K562 (cell line): Measurements from ENCODE around the gene SH3BP5L. TPM values are rescaled to one million over a fixed set of nuclear protein-coding genes. Genes with fewer than 3 reads are reported as not detected.

Source experiments
- ARHGAP35 ChIP-seq: fragments of 450-650 bp; IDR thresholded peaks from 2 replicates; pipeline ENCODE4 v1.6.1; 2018; ENCODE audit not compliant: partially characterized antibody
- E2F6 ChIP-seq, 2 experiments: IDR thresholded peaks; 2 replicates each; pipeline ENCODE4 v1.6.1; 2011; ENCODE audit warnings: borderline replicate concordance in 1 of 2, control low read depth in 1 of 2, low read depth in 1 of 2, low read length in 1 of 2, mild to moderate bottlenecking in 1 of 2, mixed read lengths in 1 of 2, moderate library complexity in 1 of 2; ENCODE audit not compliant: insufficient read depth in 1 of 2, insufficient read length in 1 of 2, poor library complexity in 1 of 2, severe bottlenecking in 1 of 2; ENCODE audit errors: extremely low read depth in 1 of 2
- EGR1 ChIP-seq: fragments of 450-650 bp; conservative IDR thresholded peaks from 2 replicates; pipeline ENCODE4 v1.6.1; 2017; ENCODE audit warnings: mild to moderate bottlenecking
- ESRRA ChIP-seq: fragments of 450-650 bp; IDR thresholded peaks from 2 replicates; pipeline ENCODE4 v1.6.1; 2014; ENCODE audit warnings: low read depth, mild to moderate bottlenecking, moderate library complexity, borderline replicate concordance
- HDGF ChIP-seq: fragments of 450-650 bp; IDR thresholded peaks from 2 replicates; pipeline ENCODE4 v1.6.1; 2016
- HMGXB4 ChIP-seq: sonication (generic); formaldehyde crosslinking; IDR thresholded peaks from 2 replicates; pipeline ENCODE4 v1.8.1; 2023; ENCODE audit warnings: mild to moderate bottlenecking, missing genetic modification reagents
- JUNB ChIP-seq: fragments of 450-650 bp; formaldehyde crosslinking; conservative IDR thresholded peaks from 2 replicates; pipeline ENCODE4 v1.4.0; 2020; ENCODE audit warnings: mild to moderate bottlenecking
- JUND ChIP-seq, 2 experiments: IDR thresholded peaks; 2 replicates in 1 of 2; 3 replicates in 1 of 2; pipeline ENCODE4 v1.6.1; 2011; ENCODE audit warnings: borderline replicate concordance in 2 of 2, low read depth in 2 of 2, low read length in 2 of 2, improper control_type of control experiment in 1 of 2, missing biosample characterization in 1 of 2, missing genetic modification characterization in 1 of 2, missing genetic modification reagents in 1 of 2
- KAT7 ChIP-seq: sonication (generic); formaldehyde crosslinking; IDR thresholded peaks from 2 replicates; pipeline ENCODE4 v1.8.0; 2022; ENCODE audit warnings: missing genetic modification reagents, mild to moderate bottlenecking, borderline replicate concordance
- MEF2A ChIP-seq: IDR thresholded peaks from 2 replicates; pipeline ENCODE4 v1.6.1; 2011; ENCODE audit warnings: low read depth, mild to moderate bottlenecking, low read length, moderate library complexity; ENCODE audit not compliant: control insufficient read depth
- MIER1 ChIP-seq: fragments of 450-650 bp; IDR thresholded peaks from 2 replicates; pipeline ENCODE4 v1.6.1; 2016; ENCODE audit warnings: antibody characterized with exemption, mild to moderate bottlenecking, low read depth
- MXD1 ChIP-seq: fragments of 250-450 bp; sonication (Bioruptor Pico); IDR thresholded peaks from 2 replicates; pipeline ENCODE4 v1.8.0; 2021; ENCODE audit warnings: borderline replicate concordance, mild to moderate bottlenecking, moderate library complexity; ENCODE audit not compliant: poor library complexity, severe bottlenecking
- NR1H2 ChIP-seq: sonication (generic); formaldehyde crosslinking; IDR thresholded peaks from 2 replicates; pipeline ENCODE4 v1.4.0; 2020; ENCODE audit warnings: mild to moderate bottlenecking, missing genetic modification reagents
- RAD21 ChIP-seq, 2 experiments: fragments of 250-450 bp in 1 of 2; fragments of 450-650 bp in 1 of 2; sonication (Bioruptor Pico) in 1 of 2; formaldehyde crosslinking in 1 of 2; IDR thresholded peaks in 1 of 2; conservative IDR thresholded peaks in 1 of 2; 2 replicates each; pipeline versions ENCODE4 v1.4.0 to v1.8.0; 2020 to 2022; ENCODE audit warnings: mild to moderate bottlenecking in 2 of 2, moderate library complexity in 1 of 2
- SAP30 ChIP-seq: fragments of 200-600 bp; sonication (generic); IDR thresholded peaks from 2 replicates; pipeline ENCODE4 v1.6.1; 2012; ENCODE audit warnings: borderline replicate concordance, low read depth, mild to moderate bottlenecking, moderate library complexity, low read length, control low read depth, inconsistent platforms; ENCODE audit not compliant: insufficient read depth, poor library complexity, severe bottlenecking
- TAL1 ChIP-seq: fragments of 450-650 bp; IDR thresholded peaks from 2 replicates; pipeline ENCODE4 v1.6.1; 2016; ENCODE audit warnings: mild to moderate bottlenecking
- TBP ChIP-seq: optimal IDR thresholded peaks from 2 replicates; pipeline ENCODE3; 2011; ENCODE audit warnings: low read depth, low read length, improper control_type of control experiment
- THRAP3 ChIP-seq: fragments of 450-650 bp; IDR thresholded peaks from 2 replicates; pipeline ENCODE4 v1.6.1; 2016; ENCODE audit warnings: mild to moderate bottlenecking, inconsistent platforms, borderline replicate concordance
- THRB ChIP-seq: fragments of 450-650 bp; formaldehyde crosslinking; conservative IDR thresholded peaks from 2 replicates; pipeline ENCODE4 v1.4.0; 2022; ENCODE audit warnings: mild to moderate bottlenecking, missing genetic modification characterization
- XRCC3 ChIP-seq: fragments of 450-650 bp; IDR thresholded peaks from 2 replicates; pipeline ENCODE4 v1.6.1; 2017; ENCODE audit warnings: mild to moderate bottlenecking, moderate library complexity
- ZBTB17 ChIP-seq: fragments of 450-650 bp; formaldehyde crosslinking; IDR thresholded peaks from 2 replicates; pipeline ENCODE4 v1.4.0; 2020; ENCODE audit warnings: mild to moderate bottlenecking
- ZNF217 ChIP-seq: sonication (generic); formaldehyde crosslinking; IDR thresholded peaks from 2 replicates; pipeline ENCODE4 v1.8.0; 2022; ENCODE audit warnings: mild to moderate bottlenecking, missing genetic modification reagents
- ZNF224 ChIP-seq: sonication (generic); formaldehyde crosslinking; IDR thresholded peaks from 2 replicates; pipeline ENCODE4 v1.8.0; 2022; ENCODE audit warnings: mild to moderate bottlenecking, missing genetic modification reagents
- polyA plus RNA-seq, 8 experiments: library from polyadenylated mRNA; depleted of rRNA in 4 of 8; stranded (reverse) in 5 of 8; unstranded in 3 of 8; fragments of >200 nt; fragmentation: Nextera tagmentation in 2 of 8; fragmentation: Illumina TruSeq in 1 of 8; extraction: Ambion mirVana in 2 of 8; extraction: Trizol in 1 of 8; gene quantifications; 2 replicates each; pipeline versions ENCODE4 v1.2.1 to v1.2.3, GENCODE V29; 2011 to 2014; ENCODE audit warnings: inconsistent platforms in 1 of 8, missing spikeins in 1 of 8
- total RNA-seq, 7 experiments: library from RNA; depleted of rRNA in 6 of 7; stranded (reverse); fragments of >200 nt in 6 of 7; fragmentation: Illumina TruSeq in 2 of 7; extraction: Trizol in 2 of 7; gene quantifications; 2 replicates each; pipeline versions ENCODE4 v1.2.1 to v1.2.3, GENCODE V29; 2011 to 2021; ENCODE audit warnings: low replicate concordance in 1 of 7

SH3BP5L gene
- total and polyA plus RNA-seq, 9 of the 15 experiments (the other 6 are each of a cell fraction or from before 2014, with no cell fraction given): 1.9 to 26.5 (median 15.8) TPM

GRCh38 chr1:248834343-248834940 is 8.7 kb upstream of the SH3BP5L start (continued):
- no peak for TF ChIP-seq NR1H2 (CRISPR knock-in tag)
- no peak for TF ChIP-seq MXD1 (CRISPR knock-in tag)
- no peak for TF ChIP-seq XRCC3
- no peak for TF ChIP-seq SAP30
- TF ChIP-seq EGR1: peak; percentile 76
- TF ChIP-seq E2F6 (IDR thresholded peaks at IDR 0.05; ENCODE audit: borderline replicate concordance in 1 of 2, extremely low read depth in 1 of 2, insufficient read depth in 1 of 2, insufficient read length in 1 of 2, low read depth in 1 of 2, low read length in 1 of 2, poor library complexity in 1 of 2, severe bottlenecking in 1 of 2): peak in 1 of 2 experiments; percentile 9
- TF ChIP-seq ZNF217 (CRISPR knock-in tag): no peak
- no peak for TF ChIP-seq ARHGAP35
- no peak for TF ChIP-seq KAT7 (CRISPR knock-in tag)
- 0 out of 2 replicates have a peak, but pooled peaks have one; percentile 64 for TF ChIP-seq THRAP3
- no peak for TF ChIP-seq MEF2A
- TF ChIP-seq ESRRA: peak; percentile 22; the same call in 1 of the 2 replicates
- 0 out of 2 replicates have a peak, but pooled peaks have one; percentile 33 for TF ChIP-seq THRB (CRISPR knock-in tag)
- no peak for TF ChIP-seq TAL1
- TF ChIP-seq ZBTB17 (CRISPR knock-in tag): 0 out of 2 replicates have a peak, but pooled peaks have one; percentile 27
- 0 out of 2 replicates have a peak, but pooled peaks have one; percentile 40 for TF ChIP-seq HDGF
- no peak for TF ChIP-seq JUNB
- peak; percentile 13 for TF ChIP-seq TBP
- TF ChIP-seq ZNF224 (CRISPR knock-in tag): no peak
- no peak for TF ChIP-seq HMGXB4 (CRISPR knock-in tag)
- 0 out of 2 replicates have a peak, but pooled peaks have one; percentile 8 for TF ChIP-seq MIER1
- peak; percentile 19; the same call in 1 of the 2 replicates for TF ChIP-seq JUND (IDR thresholded peaks at IDR 0.05; ENCODE audit: borderline replicate concordance, low read depth, low read length)
- TF ChIP-seq JUND (tag; IDR thresholded peaks at IDR 0.05; ENCODE audit: borderline replicate concordance, low read depth, low read length): no peak
- no peak for TF ChIP-seq RAD21 (CRISPR knock-in tag; conservative IDR thresholded peaks at IDR 0.05 in 1 of 2, IDR thresholded peaks at IDR 0.05 in 1 of 2)
